Subcutaneous abdominal adipose tissue (tissue), 5 donors: ENCODE results near the gene MAP2K6.

ENCODE experiments used
- H3K27ac ChIP-seq: one replicate; pipeline ENCODE4 v1.7.0; 2013; ENCODE audit warnings: low read depth, mild to moderate bottlenecking, inconsistent platforms, low read length, moderate library complexity
- H3K27me3 ChIP-seq, 5 donors: one replicate each; pipeline ENCODE4 v1.7.0; 2013; ENCODE audit warnings: low read length in 5 of 5, inconsistent platforms in 1 of 5; ENCODE audit not compliant: control insufficient read depth in 5 of 5, insufficient read depth in 4 of 5
- H3K36me3 ChIP-seq, 5 donors: one replicate each; pipeline ENCODE4 v1.7.0; 2013; ENCODE audit warnings: low read length in 5 of 5; ENCODE audit not compliant: control insufficient read depth in 5 of 5, insufficient read depth in 5 of 5
- H3K4me1 ChIP-seq, 5 donors: one replicate each; pipeline ENCODE4 v1.7.0; 2013; ENCODE audit warnings: low read length in 5 of 5, mild to moderate bottlenecking in 3 of 5, moderate library complexity in 1 of 5; ENCODE audit not compliant: control insufficient read depth in 5 of 5, insufficient read depth in 5 of 5
- H3K4me3 ChIP-seq, 5 donors: one replicate each; pipeline ENCODE4 v1.7.0; 2013; ENCODE audit warnings: low read length in 5 of 5, low read depth in 1 of 5
- H3K9ac ChIP-seq, 5 donors: one replicate each; pipeline ENCODE4 v1.7.0; 2013; ENCODE audit warnings: low read length in 5 of 5, mild to moderate bottlenecking in 4 of 5, moderate library complexity in 3 of 5
- H3K9me3 ChIP-seq, 5 donors: one replicate each; pipeline ENCODE4 v1.7.0; 2013; ENCODE audit warnings: low read length in 5 of 5; ENCODE audit not compliant: control insufficient read depth in 5 of 5
- donor health status: healthy.
- donor health status: healthy.
- donor health status: healthy.
- donor health status: healthy.
- donor health status: healthy.

MAP2K6 gene

GRCh38 chr17:69437475-69437874 lies 23.0 kb downstream of the MAP2K6 start:
- H3K36me3 ChIP-seq = no peaks in the 10 kb centered on the region
- H3K27ac ChIP-seq = no peak overlapping the region
- H3K4me1 ChIP-seq = peaks cover 0 to 5% (median 0%) of the 10 kb centered on the region in 5 donors
- H3K9ac ChIP-seq = no peak overlapping the region
- no peak overlapping the region for H3K4me3 ChIP-seq
- peaks cover 0 to 8% (median 0%) of the 10 kb centered on the region in 5 donors for H3K9me3 ChIP-seq
- H3K27me3 ChIP-seq = no peaks in the 10 kb centered on the region

- Histone ChIP-seq H3K27ac (no peak overlapping the region), H3K27me3 (no peaks in the 10 kb centered on the region), H3K9me3 (peaks cover 0 to 8% (median 0%) of the 10 kb centered on the region in 5 donors), H3K36me3 (no peaks in the 10 kb centered on the region), H3K4me1 (peaks cover 0 to 5% (median 0%) of the 10 kb centered on the region in 5 donors), H3K9ac (no peak overlapping the region), H3K4me3 (no peak overlapping the region)
These were observed 24.3 kb downstream of the MAP2K6 start for GRCh38 chr17:69438776-69439175.

- Histone ChIP-seq H3K9me3 (peaks cover 0 to 8% (median 0%) of the 10 kb centered on the region in 5 donors), H3K9ac (no peak overlapping the region), H3K4me1 (peaks cover 0 to 10% (median 0%) of the 10 kb centered on the region in 5 donors), H3K36me3 (no peaks in the 10 kb centered on the region), H3K4me3 (no peak overlapping the region), H3K27ac (no peak overlapping the region), H3K27me3 (no peaks in the 10 kb centered on the region)
These were observed 26.7 kb downstream of the MAP2K6 start for GRCh38 chr17:69441179-69441578.

GRCh38 chr17:69443138-69443537 lies 28.6 kb downstream of the MAP2K6 start:
- Histone ChIP-seq H3K4me1 (peaks cover 0 to 18% (median 8%) of the 10 kb centered on the region in 5 donors), H3K9me3 (peaks cover 0 to 8% (median 0%) of the 10 kb centered on the region in 5 donors), H3K36me3 (no peaks in the 10 kb centered on the region), H3K4me3 (no peak overlapping the region), H3K9ac (no peak overlapping the region), H3K27me3 (no peaks in the 10 kb centered on the region), H3K27ac (no peak overlapping the region)

- Histone ChIP-seq H3K9ac (no peak overlapping the region), H3K4me3 (no peak overlapping the region), H3K27me3 (no peaks in the 10 kb centered on the region), H3K9me3 (peaks cover 0 to 8% (median 0%) of the 10 kb centered on the region in 5 donors), H3K4me1 (peaks cover 0 to 27% (median 15%) of the 10 kb centered on the region in 5 donors), H3K27ac (no peak overlapping the region), H3K36me3 (no peaks in the 10 kb centered on the region)
These were observed 29.5 kb downstream of the MAP2K6 start for GRCh38 chr17:69444023-69444422.

- H3K27me3 ChIP-seq = no peaks in the 10 kb centered on the region
- H3K36me3 ChIP-seq = no peaks in the 10 kb centered on the region
- H3K9me3 ChIP-seq = peaks cover 0 to 7% (median 0%) of the 10 kb centered on the region in 5 donors
- peaks cover 0 to 27% (median 15%) of the 10 kb centered on the region in 5 donors for H3K4me1 ChIP-seq
- no peak overlapping the region for H3K9ac ChIP-seq
- no peak overlapping the region for H3K27ac ChIP-seq
- H3K4me3 ChIP-seq = no peak overlapping the region
These were observed 30.6 kb downstream of the MAP2K6 start for GRCh38 chr17:69445132-69445531.

- Histone ChIP-seq H3K27ac (no peak overlapping the region), H3K9ac (peak overlapping the region in 2 of 5 donors; percentile 4 to 24), H3K36me3 (no peaks in the 10 kb centered on the region), H3K4me3 (peak overlapping the region in 1 of 5 donors; percentile 25), H3K9me3 (no peaks in the 10 kb centered on the region), H3K4me1 (peaks cover 0 to 27% (median 15%) of the 10 kb centered on the region in 5 donors), H3K27me3 (no peaks in the 10 kb centered on the region)
These were observed 33.2 kb downstream of the MAP2K6 start for GRCh38 chr17:69447726-69448125.

- no peaks in the 10 kb centered on the region for H3K9me3 ChIP-seq
- peak overlapping the region in 1 of 5 donors; percentile 21 for H3K9ac ChIP-seq
- peaks cover 0 to 27% (median 15%) of the 10 kb centered on the region in 5 donors for H3K4me1 ChIP-seq
- no peaks in the 10 kb centered on the region for H3K27me3 ChIP-seq
- H3K4me3 ChIP-seq = peak overlapping the region in 4 of 5 donors; percentile 3 to 60 (median 28)
- H3K27ac ChIP-seq = no peak overlapping the region
- H3K36me3 ChIP-seq = peaks cover 0 to 2% (median 0%) of the 10 kb centered on the region in 5 donors
These were observed 34.1 kb downstream of the MAP2K6 start for GRCh38 chr17:69448431-69449102.

- Histone ChIP-seq H3K4me1 (peaks cover 0 to 27% (median 13%) of the 10 kb centered on the region in 5 donors), H3K4me3 (no peak overlapping the region), H3K9me3 (no peaks in the 10 kb centered on the region), H3K27me3 (no peaks in the 10 kb centered on the region), H3K36me3 (peaks cover 0 to 2% (median 0%) of the 10 kb centered on the region in 5 donors), H3K27ac (no peak overlapping the region), H3K9ac (no peak overlapping the region)
These were observed 35.6 kb downstream of the MAP2K6 start for GRCh38 chr17:69450131-69450530.

GRCh38 chr17:69450918-69451317 lies 36.4 kb downstream of the MAP2K6 start:
- Histone ChIP-seq H3K9me3 (no peaks in the 10 kb centered on the region), H3K36me3 (peaks cover 0 to 2% (median 0%) of the 10 kb centered on the region in 5 donors), H3K4me3 (no peak overlapping the region), H3K27me3 (no peaks in the 10 kb centered on the region), H3K4me1 (peaks cover 0 to 25% (median 13%) of the 10 kb centered on the region in 5 donors), H3K27ac (no peak overlapping the region), H3K9ac (no peak overlapping the region)
